Ammon's horn (tissue), 1 donor: ENCODE results near the gene ID4.

Source experiments
- DNase-seq: peaks from one replicate; pipeline ENCODE4 v3.0.0-alpha.2; 2016; ENCODE audit warnings: low spot score

Gene ID4

GRCh38 chr6:19836799-19837510 lies at the start of gene ID4:
Gene ID4, plus strand, starts transcription at chr6:19837370. Its CDS starts 385 bp downstream, at chr6:19837755.
- peak; percentile 92 for DNase-seq

- DNase-seq: no peak
Measured at GRCh38 chr6:19788686-19789085, 48.5 kb upstream of the ID4 start.

GRCh38 chr6:19789100-19789803 lies 47.9 kb upstream of the ID4 start:
- DNase-seq: peak; percentile 7

GRCh38 chr6:19791267-19791666 lies 45.9 kb upstream of the ID4 start:
- no peak for DNase-seq

GRCh38 chr6:19795211-19795610 lies 42.0 kb upstream of the ID4 start:
- DNase-seq: no peak

GRCh38 chr6:19796452-19796851 lies 40.7 kb upstream of the ID4 start:
- DNase-seq: no peak

GRCh38 chr6:19798362-19798761 lies 38.8 kb upstream of the ID4 start:
- DNase-seq: no peak

- no peak for DNase-seq
Measured at GRCh38 chr6:19802656-19803055, 34.5 kb upstream of the ID4 start.

- DNase-seq: no peak
Measured at GRCh38 chr6:19803331-19804204, 33.6 kb upstream of the ID4 start.

GRCh38 chr6:19804205-19805128 lies 32.7 kb upstream of the ID4 start:
- DNase-seq: peak; percentile 97

GRCh38 chr6:19805129-19805481 lies 32.1 kb upstream of the ID4 start:
- DNase-seq: no peak

- no peak for DNase-seq
Measured at GRCh38 chr6:19806971-19807396, 30.2 kb upstream of the ID4 start.

- DNase-seq: no peak
Measured at GRCh38 chr6:19811397-19812079, 25.6 kb upstream of the ID4 start.

- peak; percentile 17 for DNase-seq
Measured at GRCh38 chr6:19812512-19813119, 24.6 kb upstream of the ID4 start.

GRCh38 chr6:19818805-19819204 lies 18.4 kb upstream of the ID4 start:
- DNase-seq: no peak

- DNase-seq: no peak
Measured at GRCh38 chr6:19824058-19824807, 12.9 kb upstream of the ID4 start.

GRCh38 chr6:19827247-19827646 lies 9.9 kb upstream of the ID4 start:
- no peak for DNase-seq

GRCh38 chr6:19827903-19828302 lies 9.3 kb upstream of the ID4 start:
- no peak for DNase-seq

- DNase-seq: no peak
Measured at GRCh38 chr6:19830171-19830570, 7.0 kb upstream of the ID4 start.

GRCh38 chr6:19831358-19831757 lies 5.8 kb upstream of the ID4 start:
- no peak for DNase-seq
